ENCODE results near the gene TTBK2. TPM values are rescaled to one million over a fixed set of nuclear protein-coding genes. Genes with fewer than 3 reads are reported as not detected.
"Not testable (repeated sequence)": the region's sequence is repeated elsewhere in the genome, so short reads cannot be mapped to it uniquely, and the experiment has no call there.

The TTBK2 gene
- total RNA-seq = 14.2 TPM

DNA sequence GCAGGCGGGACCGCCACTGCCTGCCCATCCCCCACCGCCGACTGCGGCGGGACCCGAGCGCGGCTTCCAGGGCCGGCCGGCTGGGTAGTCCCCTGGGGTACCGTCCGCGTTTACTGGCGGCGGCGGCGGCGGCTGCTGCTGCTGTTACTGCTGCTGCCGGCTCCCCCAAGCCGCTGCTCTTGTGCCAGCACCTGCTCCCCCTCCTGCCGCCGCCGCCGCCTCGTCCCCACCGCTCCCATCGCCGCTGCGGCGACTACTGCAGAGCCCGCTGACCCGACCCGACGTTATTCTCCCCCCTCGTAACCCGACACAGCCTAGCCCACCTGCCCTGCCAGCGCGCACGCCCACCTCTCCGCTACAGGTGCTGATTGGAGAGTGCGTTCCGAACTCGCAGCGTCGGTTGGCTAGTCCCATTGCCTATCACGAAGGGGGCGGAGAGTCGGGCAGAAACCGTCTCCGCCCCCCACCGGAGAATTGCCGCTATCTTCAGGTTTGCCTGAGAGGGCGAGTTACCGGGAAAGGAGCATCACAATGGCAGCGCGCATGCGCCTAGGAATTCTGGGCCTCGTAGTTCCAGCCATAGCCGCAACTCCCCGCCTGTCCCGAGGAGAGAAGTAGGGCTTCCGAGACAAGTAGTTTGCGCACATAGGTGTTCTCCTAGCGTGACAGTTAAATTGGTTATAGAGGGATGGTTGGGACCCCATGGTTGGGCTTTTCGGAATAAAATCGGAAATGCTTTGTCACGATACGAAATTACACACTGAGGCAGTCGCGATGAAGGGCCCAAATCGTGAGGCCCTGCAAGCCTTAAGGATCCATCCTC is at the start of gene TTBK2:
Gene TTBK2 (minus strand): TSS at position 260 of the 823 bp plus-strand sequence. CDS start 42,161 bp downstream, outside the sequence.
- Histone ChIP-seq H3K9me3 (ENCODE audit: low read depth, low read length) (no peaks in the 10 kb centered on the region), H3K4me3 (ENCODE audit: low read length) (peak within 1 kb of the TSS; percentile 75), H3K4me1 (ENCODE audit: insufficient read depth, low read length) (peaks cover 31% of the 10 kb centered on the region), H3K27me3 (ENCODE audit: insufficient read depth, low read length) (no peaks in the 10 kb centered on the region)

GRCh38 chr15:42964476-42964875 is 43.9 kb upstream of the TTBK2 start:
- Histone ChIP-seq H3K27me3 (ENCODE audit: insufficient read depth, low read length) (no peaks in the 10 kb centered on the region), H3K4me1 (ENCODE audit: insufficient read depth, low read length) (no peaks in the 10 kb centered on the region), H3K4me3 (ENCODE audit: low read length) (no peak overlapping the region), H3K9me3 (ENCODE audit: low read depth, low read length) (no peaks in the 10 kb centered on the region)

DNA sequence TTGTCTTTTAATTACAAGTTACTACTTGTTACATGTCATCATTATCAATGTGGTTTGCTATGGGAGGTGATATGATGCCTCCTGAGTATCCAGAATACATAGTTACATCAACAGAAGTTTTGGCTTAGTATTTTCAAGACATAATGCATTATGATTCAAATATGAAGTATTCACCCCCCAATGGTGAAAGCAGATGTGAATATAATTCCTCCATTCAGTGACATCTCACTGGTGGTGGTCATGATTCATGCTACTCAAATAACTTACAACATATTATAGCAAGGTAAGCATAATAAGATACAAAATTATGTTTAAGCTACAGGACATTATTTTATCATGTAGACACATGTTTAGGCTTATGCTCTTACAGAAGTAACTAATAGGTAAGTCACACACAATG is 34.9 kb upstream of the TTBK2 start:
- H3K4me1 ChIP-seq (ENCODE audit: insufficient read depth, low read length) = no peaks in the 10 kb centered on the region
- no peaks in the 10 kb centered on the region for H3K9me3 ChIP-seq (ENCODE audit: low read depth, low read length)
- no peaks in the 10 kb centered on the region for H3K27me3 ChIP-seq (ENCODE audit: insufficient read depth, low read length)
- H3K4me3 ChIP-seq (ENCODE audit: low read length) = no peak overlapping the region

DNA sequence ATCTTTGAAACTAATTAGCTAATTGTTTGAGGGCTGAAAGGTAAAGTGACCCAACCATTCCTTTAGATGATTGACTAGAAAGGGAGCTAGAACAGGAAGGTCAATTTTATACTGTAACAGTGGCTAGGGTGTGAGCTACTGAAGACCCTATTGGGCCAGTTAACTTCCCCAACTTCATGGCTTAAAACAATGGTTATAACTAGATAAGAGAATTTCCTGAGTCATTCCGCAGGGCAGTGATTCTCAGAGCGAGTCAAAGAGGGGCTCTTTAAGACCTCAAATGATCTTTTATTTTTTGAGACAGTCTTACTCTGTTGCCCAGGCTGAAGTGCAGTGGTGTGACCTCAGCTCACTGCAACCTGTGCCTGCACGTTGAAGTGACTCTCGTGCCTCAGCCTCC is 33.7 kb upstream of the TTBK2 start:
- no peaks in the 10 kb centered on the region for H3K4me1 ChIP-seq (ENCODE audit: insufficient read depth, low read length)
- no peaks in the 10 kb centered on the region for H3K9me3 ChIP-seq (ENCODE audit: low read depth, low read length)
- H3K4me3 ChIP-seq (ENCODE audit: low read length) = no peak overlapping the region
- H3K27me3 ChIP-seq (ENCODE audit: insufficient read depth, low read length) = no peaks in the 10 kb centered on the region

DNA sequence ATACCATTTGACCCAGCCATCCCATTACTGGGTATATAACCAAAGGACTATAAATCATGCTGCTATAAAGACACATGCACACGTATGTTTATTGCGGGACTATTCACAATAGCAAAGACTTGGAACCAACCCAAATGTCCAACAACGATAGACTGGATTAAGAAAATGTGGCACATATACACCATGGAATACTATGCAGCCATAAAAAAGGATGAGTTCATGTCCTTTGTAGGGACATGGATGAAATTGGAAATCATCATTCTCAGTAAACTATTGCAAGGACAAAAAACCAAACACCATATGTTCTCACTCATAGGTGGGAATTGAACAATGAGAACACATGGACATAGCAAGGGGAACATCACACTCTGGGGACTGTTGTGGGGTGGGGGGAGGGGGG is 28.3 kb upstream of the TTBK2 start:
- H3K4me3 ChIP-seq (ENCODE audit: low read length); H3K4me1 ChIP-seq (ENCODE audit: insufficient read depth, low read length); H3K9me3 ChIP-seq (ENCODE audit: low read depth, low read length); H3K27me3 ChIP-seq (ENCODE audit: insufficient read depth, low read length): not testable (repeated sequence)

DNA sequence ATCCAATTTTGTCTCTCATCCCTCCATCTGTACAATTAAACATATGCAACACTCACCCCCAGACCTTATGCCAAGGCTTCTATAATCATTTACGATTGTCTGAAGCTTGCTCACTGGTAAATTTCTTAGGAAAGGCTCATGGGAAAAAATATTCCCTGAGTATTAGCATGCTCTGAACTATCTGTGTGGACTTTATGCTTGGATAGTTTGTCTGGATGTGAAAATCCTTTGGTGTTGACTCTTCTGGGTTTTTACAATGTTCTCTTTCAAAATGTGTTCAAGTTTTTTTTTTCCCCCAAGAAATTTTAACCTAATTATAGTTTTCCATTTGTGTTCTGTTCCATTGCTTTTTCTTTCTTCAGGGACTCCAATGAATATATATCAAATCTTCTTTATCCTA is 19.9 kb upstream of the TTBK2 start:
- Histone ChIP-seq H3K4me1 (ENCODE audit: insufficient read depth, low read length) (no peaks in the 10 kb centered on the region), H3K9me3 (ENCODE audit: low read depth, low read length) (no peaks in the 10 kb centered on the region), H3K4me3 (ENCODE audit: low read length) (no peak overlapping the region), H3K27me3 (ENCODE audit: insufficient read depth, low read length) (no peaks in the 10 kb centered on the region)

- H3K4me3 ChIP-seq (ENCODE audit: low read length) = no peak overlapping the region
- H3K4me1 ChIP-seq (ENCODE audit: insufficient read depth, low read length) = no peaks in the 10 kb centered on the region
- H3K9me3 ChIP-seq (ENCODE audit: low read depth, low read length) = no peaks in the 10 kb centered on the region
- H3K27me3 ChIP-seq (ENCODE audit: insufficient read depth, low read length) = no peaks in the 10 kb centered on the region
These were observed 19.3 kb upstream of the TTBK2 start for GRCh38 chr15:42939841-42940240.

- Histone ChIP-seq H3K4me1 (ENCODE audit: insufficient read depth, low read length) (no peaks in the 10 kb centered on the region), H3K9me3 (ENCODE audit: low read depth, low read length) (no peaks in the 10 kb centered on the region), H3K27me3 (ENCODE audit: insufficient read depth, low read length) (no peaks in the 10 kb centered on the region), H3K4me3 (ENCODE audit: low read length) (no peak overlapping the region)
These were observed 16.6 kb upstream of the TTBK2 start for GRCh38 chr15:42937143-42937542.

- Histone ChIP-seq H3K4me1 (ENCODE audit: insufficient read depth, low read length) (no peaks in the 10 kb centered on the region), H3K27me3 (ENCODE audit: insufficient read depth, low read length) (no peaks in the 10 kb centered on the region), H3K9me3 (ENCODE audit: low read depth, low read length) (no peaks in the 10 kb centered on the region), H3K4me3 (ENCODE audit: low read length) (no peak overlapping the region)
These were observed 13.5 kb upstream of the TTBK2 start for GRCh38 chr15:42933886-42934667.

GRCh38 chr15:42932833-42933515 is 12.4 kb upstream of the TTBK2 start:
- Histone ChIP-seq H3K4me3 (ENCODE audit: low read length) (no peak overlapping the region), H3K27me3 (ENCODE audit: insufficient read depth, low read length) (no peaks in the 10 kb centered on the region), H3K4me1 (ENCODE audit: insufficient read depth, low read length) (no peaks in the 10 kb centered on the region), H3K9me3 (ENCODE audit: low read depth, low read length) (no peaks in the 10 kb centered on the region)

DNA sequence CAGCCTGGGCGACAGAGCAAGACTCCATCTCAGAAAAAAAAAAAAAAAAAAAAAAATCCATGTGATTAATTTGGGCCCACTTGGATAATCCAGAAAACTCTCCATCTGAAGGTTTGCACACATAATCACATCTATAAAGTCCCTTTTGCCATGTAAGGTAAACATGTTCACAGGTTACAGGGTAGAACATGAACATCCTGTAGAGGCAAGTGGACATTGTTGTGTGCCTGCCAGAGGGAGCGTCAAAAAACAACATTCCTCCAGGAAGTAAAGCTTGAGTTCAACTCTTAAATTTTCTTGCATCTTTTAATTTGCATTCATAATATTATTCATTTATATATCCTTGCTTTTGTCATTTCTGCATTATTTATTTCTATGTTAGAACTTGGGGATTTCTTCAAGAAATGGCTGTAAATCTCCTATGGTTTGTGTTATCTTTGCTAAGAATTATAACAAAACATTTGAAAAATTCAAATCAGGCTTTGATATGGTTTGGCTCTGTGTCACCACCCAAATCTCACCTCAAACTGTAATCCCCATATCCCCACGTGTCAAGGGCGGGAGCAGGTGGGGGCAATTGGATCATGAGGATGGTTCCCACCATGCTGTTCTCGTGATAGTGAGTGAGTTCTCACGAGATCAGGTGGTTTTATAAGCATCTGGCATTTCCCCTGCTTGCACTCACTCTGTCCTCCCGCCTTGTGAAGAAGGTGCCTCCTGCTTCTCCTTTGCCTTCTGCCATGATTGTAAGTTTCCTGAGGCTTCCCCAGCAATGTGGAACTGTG is 11.3 kb upstream of the TTBK2 start:
- no peaks in the 10 kb centered on the region for H3K4me1 ChIP-seq (ENCODE audit: insufficient read depth, low read length)
- H3K9me3 ChIP-seq (ENCODE audit: low read depth, low read length) = no peaks in the 10 kb centered on the region
- no peak overlapping the region for H3K4me3 ChIP-seq (ENCODE audit: low read length)
- no peaks in the 10 kb centered on the region for H3K27me3 ChIP-seq (ENCODE audit: insufficient read depth, low read length)

DNA sequence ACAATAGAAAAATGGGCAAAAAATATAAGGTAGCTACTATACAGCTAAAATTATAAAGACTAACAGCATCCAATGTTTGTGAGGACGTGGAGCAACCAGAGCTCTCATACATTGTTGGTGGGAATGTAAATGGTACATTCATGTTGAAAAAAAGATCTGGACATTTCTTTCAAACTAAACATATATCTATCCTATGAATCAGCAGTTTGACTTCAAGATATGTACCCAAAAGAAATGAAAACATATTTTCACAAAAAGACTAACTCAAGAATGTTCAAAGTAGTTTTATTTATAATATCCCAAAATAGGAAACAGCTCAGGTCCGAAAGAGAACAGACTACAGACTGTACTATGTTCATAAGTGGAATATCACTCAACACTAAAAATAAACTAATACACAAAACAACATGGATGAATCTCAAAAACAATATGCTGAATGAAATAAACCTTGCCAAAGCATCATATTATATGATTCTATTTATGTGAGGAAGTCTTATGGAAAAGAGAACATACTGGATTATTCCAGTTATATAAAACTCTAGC is 8.8 kb upstream of the TTBK2 start:
- Histone ChIP-seq H3K9me3 (ENCODE audit: low read depth, low read length) (no peaks in the 10 kb centered on the region), H3K4me1 (ENCODE audit: insufficient read depth, low read length) (no peaks in the 10 kb centered on the region), H3K27me3 (ENCODE audit: insufficient read depth, low read length) (no peaks in the 10 kb centered on the region), H3K4me3 (ENCODE audit: low read length) (no peak overlapping the region)

DNA sequence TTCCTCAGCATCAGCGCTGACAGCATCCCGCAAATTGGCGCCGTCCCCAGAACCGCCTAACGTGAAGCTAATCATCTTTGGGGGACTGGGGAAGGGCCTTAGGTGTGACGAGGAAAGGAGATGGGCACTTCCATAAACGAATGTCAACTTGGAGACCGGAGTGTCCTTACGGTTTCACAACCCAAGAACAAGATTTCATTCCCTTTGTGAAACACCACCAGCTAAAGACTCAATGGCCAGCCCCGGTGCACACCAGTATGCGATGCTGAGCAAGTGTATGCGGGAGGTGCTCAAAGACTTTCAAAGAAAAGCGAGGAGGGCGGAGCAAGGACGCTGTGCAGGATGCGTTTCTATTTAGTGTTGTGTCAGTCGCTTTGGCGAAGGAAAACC is 759 bp upstream of the TTBK2 start:
- no peaks in the 10 kb centered on the region for H3K27me3 ChIP-seq (ENCODE audit: insufficient read depth, low read length)
- peaks cover 27% of the 10 kb centered on the region for H3K4me1 ChIP-seq (ENCODE audit: insufficient read depth, low read length)
- H3K9me3 ChIP-seq (ENCODE audit: low read depth, low read length) = no peaks in the 10 kb centered on the region
- H3K4me3 ChIP-seq (ENCODE audit: low read length) = peak overlapping the region; percentile 75

DNA sequence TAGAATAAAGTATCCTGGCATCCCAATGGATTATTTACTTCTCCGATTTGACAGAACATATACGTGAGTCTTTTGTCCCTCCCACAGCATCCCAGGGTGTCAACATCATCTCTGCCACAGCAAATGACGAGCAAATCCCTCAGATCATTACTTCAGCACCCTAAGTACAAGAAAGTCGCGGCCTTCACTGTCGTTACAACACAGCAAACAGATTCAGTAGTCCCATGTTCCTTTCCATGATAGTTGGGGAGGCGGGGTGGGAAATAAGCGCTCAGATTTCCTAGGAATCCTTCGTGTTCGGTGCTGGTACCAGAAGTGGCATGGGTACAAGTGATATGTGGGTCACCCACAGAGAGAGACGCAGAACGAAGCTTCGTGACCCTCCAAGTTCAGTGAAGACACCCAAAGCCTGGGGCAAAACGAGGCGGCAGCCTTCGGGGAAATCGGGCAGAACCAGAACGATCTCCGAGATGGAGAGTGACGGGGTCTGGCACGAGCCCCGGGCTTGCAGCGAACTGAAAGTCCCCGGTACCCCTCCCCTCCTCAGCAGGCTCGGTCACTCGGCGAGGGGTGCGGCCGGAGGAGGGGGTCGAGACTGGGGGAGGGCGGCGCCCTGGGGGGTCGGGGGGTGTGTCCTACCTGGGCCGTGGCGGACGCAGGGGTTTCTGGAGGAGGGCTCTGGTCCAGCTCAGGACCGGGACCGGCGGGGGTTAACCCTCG is 619 bp downstream of the TTBK2 start:
- Histone ChIP-seq H3K4me1 (ENCODE audit: insufficient read depth, low read length) (peaks cover 39% of the 10 kb centered on the region), H3K9me3 (ENCODE audit: low read depth, low read length) (no peaks in the 10 kb centered on the region), H3K27me3 (ENCODE audit: insufficient read depth, low read length) (no peaks in the 10 kb centered on the region), H3K4me3 (ENCODE audit: low read length) (peak overlapping the region; percentile 75)

Data from mononuclear cell (primary cell).